Sigmoid colon (tissue), 7 donors: Measurements from ENCODE around the gene C5AR2. TPM values are rescaled to one million over a fixed set of nuclear protein-coding genes. Genes with fewer than 3 reads are reported as not detected.
A peak's percentile ranks its signal among the peaks of the same experiment; 100 is the strongest.
"Not testable (repeated sequence)": the region's sequence is repeated elsewhere in the genome, so short reads cannot be mapped to it uniquely, and the experiment has no call there.

Experiments
- DNase-seq: peaks from one replicate; pipeline ENCODE4 v3.0.0-alpha.2; 2019
- H3K27ac ChIP-seq, 4 donors: fragments of 200-600 bp; sonication (generic); one replicate each; pipeline ENCODE4 v1.5.1; 2016 to 2019; ENCODE audit warnings: mild to moderate bottlenecking in 1 of 4
- H3K27me3 ChIP-seq, 3 donors: fragments of 200-600 bp; sonication (generic); one replicate each; pipeline ENCODE4 v1.5.1; 2019; ENCODE audit warnings: mild to moderate bottlenecking in 1 of 3
- H3K36me3 ChIP-seq, 4 donors: fragments of 200-600 bp; sonication (generic); one replicate each; pipeline ENCODE4 v1.5.1; 2016 to 2019
- H3K4me1 ChIP-seq, 4 donors: fragments of 200-600 bp; sonication (generic); one replicate each; pipeline ENCODE4 v1.5.1; 2017 to 2019
- H3K4me3 ChIP-seq, 4 donors: fragments of 200-600 bp; sonication (generic); one replicate each; pipeline ENCODE4 v1.5.1; 2017 to 2019; ENCODE audit warnings: mild to moderate bottlenecking in 2 of 4, moderate library complexity in 1 of 4
- H3K9me3 ChIP-seq, 4 donors: fragments of 200-600 bp in 3 of 4; sonication (generic) in 3 of 4; one replicate each; pipeline versions ENCODE4 v1.5.1 to v1.6.1; 2013 to 2019
- CTCF ChIP-seq, 4 experiments: fragments of 450-650 bp in 3 of 4; fragments of 200-600 bp in 1 of 4; IDR thresholded peaks; one replicate each; pipeline ENCODE4 v1.5.1; 2016 to 2019; ENCODE audit warnings: antibody characterized with exemption in 4 of 4, mild to moderate bottlenecking in 3 of 4, moderate library complexity in 2 of 4
- EP300 ChIP-seq, 4 donors: sonication (generic); formaldehyde crosslinking; IDR thresholded peaks; one replicate each; pipeline ENCODE4 v1.6.1; 2017; ENCODE audit warnings: antibody characterized with exemption in 4 of 4
- POLR2A ChIP-seq, 2 donors: fragments of 450-650 bp; IDR thresholded peaks; one replicate each; pipeline ENCODE4 v1.6.1; 2016; ENCODE audit warnings: antibody characterized with exemption in 2 of 2, mild to moderate bottlenecking in 2 of 2, moderate library complexity in 2 of 2
- POLR2AphosphoS5 ChIP-seq, 4 donors: sonication (generic); formaldehyde crosslinking; IDR thresholded peaks; one replicate each; pipeline ENCODE4 v1.6.1; 2017; ENCODE audit warnings: antibody characterized with exemption in 4 of 4
- WGBS, 2 donors: extraction: QIAGEN DNeasy Blood & Tissue Kit; methylation state at CpG; one replicate each; pipeline ENCODE4 v1.1.7; 2013; 5-methylcytosine and 5-hydroxymethylcytosine counted together
- intact Hi-C: fragments of 100-400 bp; cut with DNase I; formaldehyde crosslinking; loops from one replicate; pipeline ENCODE4 v1.15.1; 2023
- polyA plus RNA-seq, 3 donors: library from polyadenylated mRNA; stranded (reverse); fragments of 200-250 nt; gene quantifications; one replicate each; pipeline ENCODE4 v1.2.3, GENCODE V29; 2013
- total RNA-seq, 4 donors: library from RNA; depleted of rRNA; stranded (reverse); fragments of >200 nt; gene quantifications; one replicate each; pipeline ENCODE4 v1.1.0, GENCODE V29; 2016
- donor health status: healthy with polysubstance abuse.
- donor health status: Bipolar disorder and iron deficiency.
- donor health status: healthy.

The C5AR2 gene
- 1 to 10 TPM; 1.1 to 2.7 (median 1.6) TPM for total RNA-seq
- 1 to 10 TPM in 1 of 3 donors, under 1 TPM in 2; 0.60 to 1.4 (median 0.69) TPM for polyA plus RNA-seq

- H3K27me3 ChIP-seq, result peaks cover 0 to 8% (median 0%) of the 10 kb centered on the region in 3 donors
- TF ChIP-seq POLR2AphosphoS5 (IDR thresholded peaks at IDR 0.05), result peak in 2 of 4 donors; percentile 43 to 49
- TF ChIP-seq CTCF (IDR thresholded peaks at IDR 0.05), result no peak
- TF ChIP-seq POLR2A (IDR thresholded peaks at IDR 0.05), result no peak
- TF ChIP-seq EP300 (IDR thresholded peaks at IDR 0.05), result no peak
- H3K4me3 ChIP-seq, result no peak within 1 kb of the TSS
- H3K27ac ChIP-seq, result peak within 1 kb of the TSS in 3 of 4 donors; percentile 15 to 58 (median 57)
- no peaks in the 10 kb centered on the region for H3K9me3 ChIP-seq
- intact Hi-C loops, result no loop called here
- H3K36me3 ChIP-seq, result no peaks in the 10 kb centered on the region
- 36 to 65% methylated on average over 18 of the region's 18 CpGs for WGBS, 2 donors
- H3K4me1 ChIP-seq, result no peaks in the 10 kb centered on the region
- DNase-seq, result no peak
Measured at GRCh38 chr19:47331931-47332547, at the start of gene C5AR2. C5AR2 (plus strand) TSS chr19:47332175; CDS start chr19:47340800, 8,625 bp downstream.

- 81 to 86% methylated on average over 10 of the region's 10 CpGs for WGBS, 2 donors
- no peak for DNase-seq
- Histone ChIP-seq H3K4me1 (peaks cover 0 to 47% (median 32%) of the 10 kb centered on the region in 4 donors), H3K27ac (no peak overlapping the region), H3K4me3 (no peak overlapping the region), H3K9me3 (no peaks in the 10 kb centered on the region), H3K27me3 (no peaks in the 10 kb centered on the region), H3K36me3 (no peaks in the 10 kb centered on the region)
- intact Hi-C loops, result no loop called here
- TF ChIP-seq CTCF (IDR thresholded peaks at IDR 0.05) (no peak), POLR2A (IDR thresholded peaks at IDR 0.05) (no peak), EP300 (IDR thresholded peaks at IDR 0.05) (no peak), POLR2AphosphoS5 (IDR thresholded peaks at IDR 0.05) (no peak)
Measured at GRCh38 chr19:47283405-47284059, 48.4 kb upstream of the C5AR2 start.

- WGBS, 2 donors, result 35 to 36% methylated on average over 9 of the region's 9 CpGs
- H3K27ac ChIP-seq, result no peak overlapping the region
- peak; percentile 55 to 89 (median 88) for TF ChIP-seq CTCF (IDR thresholded peaks at IDR 0.05)
- no peak for TF ChIP-seq POLR2A (IDR thresholded peaks at IDR 0.05)
- no peak for TF ChIP-seq EP300 (IDR thresholded peaks at IDR 0.05)
- TF ChIP-seq POLR2AphosphoS5 (IDR thresholded peaks at IDR 0.05), result no peak
- peaks cover 0 to 39% (median 32%) of the 10 kb centered on the region in 4 donors for H3K4me1 ChIP-seq
- H3K4me3 ChIP-seq, result no peak overlapping the region
- no peaks in the 10 kb centered on the region for H3K27me3 ChIP-seq
- DNase-seq, result no peak
- H3K9me3 ChIP-seq, result no peaks in the 10 kb centered on the region
- intact Hi-C loops, result no loop called here
- no peaks in the 10 kb centered on the region for H3K36me3 ChIP-seq
Measured at GRCh38 chr19:47284324-47284899, 47.6 kb upstream of the C5AR2 start.

- H3K9me3 ChIP-seq, result no peaks in the 10 kb centered on the region
- intact Hi-C loops, result loop anchor here (5.0 to 10.0 kb wide), 2 partner anchors 96 to 129 kb away; no protein-coding TSS in a partner anchor
- no peaks in the 10 kb centered on the region for H3K4me1 ChIP-seq
- H3K27me3 ChIP-seq, result no peaks in the 10 kb centered on the region
- no peak overlapping the region for H3K27ac ChIP-seq
- H3K36me3 ChIP-seq, result no peaks in the 10 kb centered on the region
- TF ChIP-seq POLR2AphosphoS5 (IDR thresholded peaks at IDR 0.05), result no peak
- TF ChIP-seq CTCF (IDR thresholded peaks at IDR 0.05), result peak; percentile 42 to 70 (median 64)
- 26 to 30% methylated on average over 12 of the region's 12 CpGs for WGBS, 2 donors
- peak; percentile 79 for DNase-seq
- no peak overlapping the region for H3K4me3 ChIP-seq
Measured at GRCh38 chr19:47296036-47296435, 35.9 kb upstream of the C5AR2 start.

- H3K27ac ChIP-seq, H3K9me3 ChIP-seq, DNase-seq, H3K27me3 ChIP-seq, H3K36me3 ChIP-seq, H3K4me3 ChIP-seq, H3K4me1 ChIP-seq, intact Hi-C loops: not testable (repeated sequence)
- WGBS, 2 donors, result 93 to 95% methylated on average over 14 of the region's 14 CpGs
Measured at GRCh38 chr19:47300867-47301266, 31.1 kb upstream of the C5AR2 start.
